NCI-H1436 treated with DMSO at 0.1 percent for 48 hours (cell line): ENCODE results near the gene MRPL58.
"Not testable (repeated sequence)": the region's sequence is repeated elsewhere in the genome, so short reads cannot be mapped to it uniquely, and the experiment has no call there.

ENCODE experiments used
- DNase-seq: peaks from one replicate; lab custom pipeline; 2025; lab: John Stamatoyannopoulos, UW

The MRPL58 gene

GRCh38 chr17:74987418-74987908 is 25.0 kb upstream of the MRPL58 start, which contains the start of gene CDR2L:
Gene CDR2L, plus strand, starts transcription at chr17:74987632. Its CDS starts 412 bp downstream, at chr17:74988044.
- peak; percentile 85 for DNase-seq

GRCh38 chr17:74987909-74988711 is 24.4 kb upstream of the MRPL58 start:
- no peak for DNase-seq

DNA sequence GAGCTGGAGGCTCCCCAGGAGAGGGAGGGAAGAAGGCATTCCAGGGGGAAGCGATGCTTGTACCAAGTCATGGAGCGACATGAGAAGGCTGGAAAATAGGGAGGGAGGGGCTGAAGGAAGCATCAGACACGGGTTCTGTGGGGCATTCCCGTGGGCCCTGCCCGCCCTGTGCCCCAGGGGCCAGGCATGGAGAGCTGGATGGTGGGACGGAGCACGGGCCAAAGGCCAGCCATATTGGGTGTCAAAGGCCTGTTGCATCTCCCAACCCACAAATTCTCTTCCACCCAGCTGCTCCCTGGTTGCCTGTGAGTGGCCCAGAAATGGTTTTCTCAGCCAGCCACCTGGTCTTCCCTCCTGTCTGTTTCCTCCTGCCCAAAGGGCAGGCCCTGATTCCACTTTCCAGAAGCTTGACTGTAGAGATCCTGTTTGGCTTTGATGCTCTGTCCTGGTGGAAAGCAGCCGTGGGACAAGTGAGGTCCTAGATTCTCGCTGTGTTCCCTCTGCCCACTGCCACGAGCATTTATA is 21.8 kb upstream of the MRPL58 start:
- no peak for DNase-seq

- DNase-seq, result no peak
These were observed 20.2 kb upstream of the MRPL58 start for GRCh38 chr17:74992223-74992622.

GRCh38 chr17:74994440-74994839 is 18.0 kb upstream of the MRPL58 start:
- DNase-seq, result no peak

- DNase-seq, result no peak
These were observed 16.6 kb upstream of the MRPL58 start for GRCh38 chr17:74995847-74996246.

GRCh38 chr17:74998783-74999182 is 13.7 kb upstream of the MRPL58 start:
- no peak for DNase-seq

- DNase-seq, result no peak
These were observed 12.9 kb upstream of the MRPL58 start for GRCh38 chr17:74999523-74999922.

GRCh38 chr17:75001915-75002843 is 10.3 kb upstream of the MRPL58 start:
- DNase-seq, result no peak

DNA sequence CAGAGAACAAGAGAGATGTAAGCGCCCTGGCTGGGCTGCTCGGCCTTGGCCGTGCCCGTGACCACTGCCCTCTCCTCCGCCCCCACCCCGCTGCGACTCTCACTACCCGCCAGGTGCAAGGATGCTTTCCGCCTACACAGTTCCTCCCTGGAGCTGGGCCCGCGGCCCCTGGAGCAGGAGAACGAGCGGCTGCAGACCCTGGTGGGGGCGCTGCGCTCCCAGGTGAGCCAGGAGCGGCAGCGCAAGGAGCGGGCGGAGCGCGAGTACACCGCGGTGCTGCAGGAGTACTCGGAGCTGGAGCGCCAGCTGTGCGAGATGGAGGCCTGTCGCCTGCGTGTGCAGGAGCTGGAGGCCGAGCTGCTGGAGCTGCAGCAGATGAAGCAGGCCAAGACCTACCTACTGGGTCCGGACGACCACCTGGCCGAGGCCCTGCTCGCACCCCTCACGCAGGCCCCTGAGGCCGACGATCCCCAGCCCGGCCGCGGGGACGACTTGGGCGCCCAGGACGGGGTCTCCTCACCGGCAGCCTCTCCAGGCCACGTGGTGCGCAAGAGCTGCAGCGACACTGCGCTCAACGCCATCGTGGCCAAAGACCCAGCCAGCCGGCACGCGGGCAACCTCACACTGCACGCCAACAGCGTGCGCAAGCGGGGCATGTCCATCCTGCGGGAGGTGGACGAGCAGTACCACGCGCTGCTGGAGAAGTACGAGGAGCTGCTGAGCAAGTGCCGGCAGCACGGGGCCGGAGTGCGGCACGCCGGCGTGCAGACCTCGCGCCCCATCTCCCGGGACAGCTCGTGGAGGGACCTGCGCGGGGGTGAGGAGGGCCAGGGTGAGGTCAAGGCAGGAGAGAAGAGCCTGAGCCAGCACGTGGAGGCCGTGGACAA is 9.2 kb upstream of the MRPL58 start:
- DNase-seq, result no peak

DNA sequence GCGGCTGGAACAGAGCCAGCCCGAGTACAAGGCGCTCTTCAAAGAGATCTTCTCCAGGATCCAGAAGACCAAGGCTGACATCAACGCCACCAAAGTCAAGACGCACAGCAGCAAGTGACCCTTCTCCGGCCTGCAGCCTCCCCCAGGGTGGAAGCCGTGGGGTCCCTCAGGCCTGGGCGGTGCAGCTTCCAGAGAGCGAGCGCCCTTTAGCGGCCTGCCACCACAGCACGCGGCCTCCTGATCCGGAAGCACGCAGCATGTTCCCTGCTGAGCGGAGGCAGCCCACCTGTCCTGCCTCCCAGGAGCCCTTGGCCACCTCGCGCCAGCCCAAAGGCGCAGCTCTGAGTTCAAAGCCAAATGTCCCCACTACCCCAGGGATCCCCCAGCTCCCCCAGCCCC is 8.5 kb upstream of the MRPL58 start:
- no peak for DNase-seq

- DNase-seq, result no peak
These were observed 8.1 kb upstream of the MRPL58 start for GRCh38 chr17:75004371-75004770.

DNA sequence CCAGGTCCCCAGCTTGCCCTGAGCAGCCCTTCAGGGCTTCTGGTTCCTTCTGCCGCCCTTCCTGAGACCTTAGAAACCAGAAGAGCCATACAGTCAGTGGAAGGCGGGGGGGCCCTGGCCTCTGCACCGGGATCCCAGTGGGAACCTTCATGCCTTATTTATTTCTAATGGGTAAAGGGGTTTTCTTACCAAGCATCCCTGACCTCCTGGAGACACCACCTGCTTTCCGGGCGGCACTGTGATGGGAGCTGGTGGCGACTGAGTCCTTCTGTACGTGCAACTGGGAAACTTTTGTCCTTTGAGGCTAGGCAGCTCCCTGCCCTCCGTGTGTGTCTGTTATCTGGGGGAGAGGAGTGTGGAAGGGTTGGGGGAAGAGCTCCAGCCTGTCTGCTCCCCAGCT is 7.2 kb upstream of the MRPL58 start:
- no peak for DNase-seq

DNA sequence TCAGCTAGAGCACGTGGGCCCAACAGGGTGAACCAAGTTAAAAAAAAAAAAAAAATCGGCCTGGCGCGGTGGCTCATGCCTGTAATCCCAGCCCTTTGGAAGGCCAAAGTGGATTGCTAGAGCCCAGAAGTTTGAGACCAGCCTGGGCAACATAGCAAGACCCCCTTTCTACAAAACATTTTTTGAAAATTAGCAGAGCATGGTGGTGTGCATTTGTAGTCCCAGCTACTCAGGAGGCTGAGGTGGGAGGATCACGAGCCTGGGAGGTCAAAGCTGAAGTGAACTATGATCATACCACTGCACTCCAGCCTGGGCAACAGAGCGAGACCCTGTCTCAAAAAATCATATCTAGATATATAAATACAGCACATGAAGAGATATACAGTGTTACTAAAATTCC is 6.4 kb upstream of the MRPL58 start:
- DNase-seq, result not testable (repeated sequence)

DNA sequence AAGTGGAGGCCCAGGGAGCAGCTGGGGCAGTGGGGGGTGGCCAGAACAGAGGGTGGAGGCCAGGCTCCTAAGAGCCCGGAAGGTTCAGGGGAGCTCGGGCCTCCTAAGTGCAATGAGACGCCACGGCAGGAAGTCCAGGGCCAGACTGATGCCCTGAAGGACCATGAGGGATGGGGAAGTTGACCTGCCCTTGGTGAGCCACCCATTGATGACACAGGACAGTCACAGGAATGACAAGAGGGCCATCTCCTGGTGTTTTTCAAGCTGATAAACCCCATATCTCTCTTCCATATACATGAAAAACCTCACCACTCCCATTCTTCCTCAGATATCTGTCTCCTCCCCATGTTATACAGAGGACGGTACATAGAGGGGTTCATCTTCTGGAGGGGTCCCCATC is 5.8 kb upstream of the MRPL58 start:
- no peak for DNase-seq

DNA sequence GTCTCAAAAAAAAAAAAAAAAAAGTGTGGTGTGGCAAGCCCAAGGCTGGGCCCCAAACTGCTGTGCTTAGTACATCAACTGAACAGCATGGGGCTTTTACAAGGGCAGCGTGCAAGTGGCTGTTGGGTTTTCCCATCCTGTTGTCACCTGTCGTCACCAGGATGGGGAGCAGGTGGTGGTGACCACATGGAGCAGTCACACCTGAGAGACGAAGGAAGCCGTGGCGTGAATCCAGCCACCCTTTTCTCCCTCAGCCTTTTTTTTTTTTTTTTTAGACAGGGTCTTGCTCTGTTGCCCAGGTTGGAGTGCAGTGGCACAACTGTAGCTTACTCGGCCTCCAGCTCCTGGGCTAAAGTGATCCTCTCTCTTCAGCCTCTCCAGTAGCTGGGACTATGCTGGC is 4.1 kb upstream of the MRPL58 start:
- no peak for DNase-seq

DNA sequence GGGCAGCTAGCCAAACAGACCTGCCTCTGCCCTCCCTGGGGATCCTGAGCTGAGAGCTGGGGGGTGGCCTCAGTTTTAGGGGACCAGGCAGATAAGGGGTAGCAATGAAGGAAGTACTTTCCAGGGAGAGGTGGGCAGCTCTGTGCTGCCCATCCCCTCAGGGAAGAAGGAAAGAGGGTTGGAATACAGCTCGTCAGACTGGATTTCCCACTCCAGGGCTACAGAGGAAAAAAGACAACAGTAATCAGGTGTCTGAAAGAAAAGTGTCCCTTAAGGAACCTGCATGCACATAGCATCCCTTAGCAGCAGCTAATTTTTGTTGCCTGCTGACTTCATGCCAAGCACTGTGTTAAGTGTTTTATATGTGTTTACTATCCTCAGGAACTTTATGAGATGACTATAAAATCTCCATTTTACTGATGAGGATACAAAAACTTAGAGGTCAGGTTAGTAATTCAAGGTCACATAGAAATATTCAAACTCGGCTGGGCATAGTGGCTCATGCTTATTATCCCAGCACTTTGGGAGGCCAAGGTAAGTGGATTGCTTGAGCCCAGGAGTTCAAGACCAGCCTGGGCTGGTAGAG is 3.2 kb upstream of the MRPL58 start:
- no peak for DNase-seq

DNA sequence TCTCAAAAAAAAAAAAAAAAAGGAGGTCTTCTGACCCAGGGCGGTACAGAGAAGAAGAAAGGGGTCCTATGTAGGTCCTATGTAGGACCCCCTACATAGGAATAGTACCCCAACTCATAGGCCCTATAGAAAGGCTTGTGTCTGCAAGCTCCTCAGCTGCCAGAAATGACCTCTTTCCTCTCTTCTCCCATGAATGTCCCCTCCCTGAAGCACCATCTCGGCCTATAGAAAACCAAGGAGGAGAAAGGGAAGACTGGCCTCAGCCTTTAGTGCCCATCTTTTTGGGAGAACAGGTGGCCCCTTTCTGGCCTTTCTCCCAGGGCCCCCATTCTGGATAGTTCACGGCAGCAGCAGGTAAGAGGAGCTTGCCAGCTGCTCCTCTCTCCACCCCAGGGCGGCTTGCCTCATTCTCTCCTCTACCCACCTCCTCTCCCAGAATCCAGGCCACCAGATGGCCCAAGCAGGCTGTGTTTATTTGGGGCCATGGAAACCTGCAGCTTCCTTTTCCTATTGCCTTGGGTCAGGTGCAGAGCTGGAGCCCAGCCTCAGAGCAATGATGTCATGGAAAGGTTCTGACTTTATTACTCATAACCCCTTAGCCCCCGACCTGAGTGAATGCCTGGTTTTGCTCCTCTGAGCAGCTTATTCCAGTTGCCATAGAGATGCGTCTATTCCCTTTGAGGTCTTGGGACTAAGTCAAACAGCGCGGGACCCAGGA is 1.6 kb upstream of the MRPL58 start:
- no peak for DNase-seq

- DNase-seq, result no peak
These were observed 922 bp upstream of the MRPL58 start for GRCh38 chr17:75011401-75012095.

GRCh38 chr17:75012096-75012345 is 449 bp upstream of the MRPL58 start:
- DNase-seq, result no peak
